ENCODE measurements around the gene ARHGDIA. TPM values are rescaled to one million over a fixed set of nuclear protein-coding genes. Genes with fewer than 3 reads are reported as not detected.

The ARHGDIA gene
- total RNA-seq, 6 experiments from 2014 or later: 758 to 1,040 (median 908) TPM

- Mint-ChIP-seq H3K4me1 (ENCODE audit: low read depth) (peaks cover 27% of the 10 kb centered on the region), H3K36me3 (ENCODE audit: low read depth) (peaks cover 30% of the 10 kb centered on the region), H3K27ac (peak within 1 kb of the TSS; percentile 97), H3K4me3 (peak within 1 kb of the TSS; percentile 94), H3K9me3 (no peaks in the 10 kb centered on the region; the same call in 1 of the 2 replicates), H3K27me3 (ENCODE audit: insufficient read depth) (peaks cover 18% of the 10 kb centered on the region)
- no peak for DNase-seq
- TF ChIP-seq CTCF (IDR thresholded peaks at IDR 0.05): no peak
These were observed 11.0 kb downstream of the ARHGDIA start, which contains the start of gene P4HB for GRCh38 chr17:81859906-81860755. TSS of gene P4HB (minus strand) at chr17:81860535. CDS start at chr17:81860471, 64 bp downstream.

- no peak for DNase-seq
These were observed 11.9 kb downstream of the ARHGDIA start for GRCh38 chr17:81858967-81859905.

GRCh38 chr17:81858170-81858966 is 12.8 kb downstream of the ARHGDIA start:
- Mint-ChIP-seq H3K4me1 (ENCODE audit: low read depth) (peaks cover 22% of the 10 kb centered on the region), H3K27ac (peak overlapping the region; percentile 65; the same call in 1 of the 2 replicates), H3K36me3 (ENCODE audit: low read depth) (peaks cover 27% of the 10 kb centered on the region), H3K27me3 (ENCODE audit: insufficient read depth) (peaks cover 10% of the 10 kb centered on the region), H3K4me3 (peak overlapping the region; percentile 92), H3K9me3 (no peaks in the 10 kb centered on the region)
- TF ChIP-seq CTCF (IDR thresholded peaks at IDR 0.05): no peak
- no peak for DNase-seq

More at GRCh38 chr17:81858967-81859905, 11.9 kb downstream of the ARHGDIA start:
- H3K36me3 Mint-ChIP-seq (ENCODE audit: low read depth): peaks cover 30% of the 10 kb centered on the region
- H3K27ac Mint-ChIP-seq: peak overlapping the region; percentile 65
- H3K4me1 Mint-ChIP-seq (ENCODE audit: low read depth): peaks cover 27% of the 10 kb centered on the region
- TF ChIP-seq CTCF (IDR thresholded peaks at IDR 0.05): no peak
- no peaks in the 10 kb centered on the region for H3K9me3 Mint-ChIP-seq
- peaks cover 10% of the 10 kb centered on the region for H3K27me3 Mint-ChIP-seq (ENCODE audit: insufficient read depth)
- H3K4me3 Mint-ChIP-seq: peak overlapping the region; percentile 92

- no peak for DNase-seq
- Mint-ChIP-seq H3K36me3 (ENCODE audit: low read depth) (peaks cover 35% of the 10 kb centered on the region), H3K4me1 (ENCODE audit: low read depth) (peaks cover 13% of the 10 kb centered on the region), H3K27me3 (ENCODE audit: insufficient read depth) (peaks cover 4% of the 10 kb centered on the region), H3K4me3 (no peak overlapping the region), H3K27ac (no peak overlapping the region; the same call in 1 of the 2 replicates), H3K9me3 (no peaks in the 10 kb centered on the region)
- TF ChIP-seq CTCF (IDR thresholded peaks at IDR 0.05): no peak
These were observed 16.0 kb downstream of the ARHGDIA start for GRCh38 chr17:81854974-81855774.
